ENCODE data around the gene TOGARAM2.

DNA sequence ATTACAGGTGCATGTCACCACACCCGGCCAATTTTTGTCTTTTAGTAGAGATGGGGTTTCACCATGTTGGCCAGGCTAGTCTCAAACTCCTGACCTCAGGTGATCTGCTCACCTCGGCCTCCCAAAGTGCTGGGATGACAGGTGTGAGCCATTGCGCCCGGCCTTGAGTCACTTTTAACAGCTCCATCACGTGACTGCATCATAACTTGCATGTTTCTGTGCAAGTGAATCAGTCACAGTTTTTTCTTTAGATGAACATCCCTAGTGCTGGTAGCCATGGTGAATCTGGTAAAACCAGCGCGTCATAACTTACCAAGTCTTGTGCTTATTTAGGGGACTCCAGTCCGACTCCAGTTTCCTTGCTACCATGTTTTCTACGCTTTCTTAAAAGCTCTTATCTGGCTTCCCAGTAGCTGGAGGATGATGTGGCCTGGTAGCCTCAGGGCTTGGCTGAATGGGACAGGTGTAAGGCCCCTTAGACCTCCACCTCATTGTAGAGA lies 60.1 kb downstream of the TOGARAM2 start:
- TF ChIP-seq POLR2A (IDR thresholded peaks at IDR 0.05) (no peak), POLR2AphosphoS5 (IDR thresholded peaks at IDR 0.05) (no peak), EP300 (IDR thresholded peaks at IDR 0.05) (no peak)
- TF ChIP-seq, protein P1, sequence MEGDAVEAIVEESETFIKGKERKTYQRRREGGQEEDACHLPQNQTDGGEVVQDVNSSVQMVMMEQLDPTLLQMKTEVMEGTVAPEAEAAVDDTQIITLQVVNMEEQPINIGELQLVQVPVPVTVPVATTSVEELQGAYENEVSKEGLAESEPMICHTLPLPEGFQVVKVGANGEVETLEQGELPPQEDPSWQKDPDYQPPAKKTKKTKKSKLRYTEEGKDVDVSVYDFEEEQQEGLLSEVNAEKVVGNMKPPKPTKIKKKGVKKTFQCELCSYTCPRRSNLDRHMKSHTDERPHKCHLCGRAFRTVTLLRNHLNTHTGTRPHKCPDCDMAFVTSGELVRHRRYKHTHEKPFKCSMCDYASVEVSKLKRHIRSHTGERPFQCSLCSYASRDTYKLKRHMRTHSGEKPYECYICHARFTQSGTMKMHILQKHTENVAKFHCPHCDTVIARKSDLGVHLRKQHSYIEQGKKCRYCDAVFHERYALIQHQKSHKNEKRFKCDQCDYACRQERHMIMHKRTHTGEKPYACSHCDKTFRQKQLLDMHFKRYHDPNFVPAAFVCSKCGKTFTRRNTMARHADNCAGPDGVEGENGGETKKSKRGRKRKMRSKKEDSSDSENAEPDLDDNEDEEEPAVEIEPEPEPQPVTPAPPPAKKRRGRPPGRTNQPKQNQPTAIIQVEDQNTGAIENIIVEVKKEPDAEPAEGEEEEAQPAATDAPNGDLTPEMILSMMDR (IDR thresholded peaks at IDR 0.05): no peak

Measured in gastroesophageal sphincter (tissue), 3 donors.